HG02759 (cell line): ENCODE measurements around the gene AUP1.
"Not testable (repeated sequence)": the region's sequence is repeated elsewhere in the genome, so short reads cannot be mapped to it uniquely, and the experiment has no call there.

Experiments used
- ATAC-seq: cut with Tn5 transposase; IDR thresholded peaks from one replicate; pipeline ENCODE4 v1.9.1; 2021; ENCODE audit warnings: mild to moderate bottlenecking, moderate library complexity; ENCODE audit not compliant: unreplicated experiment

Gene AUP1

DNA sequence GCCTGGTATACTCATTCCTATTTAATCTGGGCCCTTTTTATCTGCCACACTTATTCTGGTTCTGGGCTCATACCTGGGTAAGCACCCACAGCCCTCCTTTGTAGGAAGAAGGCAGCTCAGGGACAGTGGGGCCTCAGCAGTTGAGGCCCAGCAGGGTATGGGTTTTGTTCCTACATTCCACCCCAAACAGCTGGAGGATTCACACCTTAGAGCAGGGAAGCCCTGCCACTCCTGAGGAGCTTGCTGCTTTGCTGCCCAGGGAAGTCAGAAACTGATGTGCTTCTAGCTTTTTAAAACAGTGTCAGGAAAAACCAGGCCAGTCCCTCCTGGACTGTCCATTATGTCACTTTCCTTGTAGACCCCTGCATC is 28.9 kb downstream of the AUP1 start:
- ATAC-seq, result no peak

GRCh38 chr2:74499940-74500577 is 29.4 kb downstream of the AUP1 start:
- no peak for ATAC-seq

GRCh38 chr2:74499267-74499939 is 30.1 kb downstream of the AUP1 start, which contains the start of gene LBX2:
TSS of gene LBX2 (minus strand) at chr2:74499603. CDS start at chr2:74499537, 66 bp downstream.
- no peak for ATAC-seq

GRCh38 chr2:74498500-74499266 is 30.8 kb downstream of the AUP1 start:
- no peak for ATAC-seq

GRCh38 chr2:74497777-74498499 is 31.6 kb downstream of the AUP1 start:
- no peak for ATAC-seq

- ATAC-seq, result no peak
These were observed 32.3 kb downstream of the AUP1 start for GRCh38 chr2:74496997-74497776.

DNA sequence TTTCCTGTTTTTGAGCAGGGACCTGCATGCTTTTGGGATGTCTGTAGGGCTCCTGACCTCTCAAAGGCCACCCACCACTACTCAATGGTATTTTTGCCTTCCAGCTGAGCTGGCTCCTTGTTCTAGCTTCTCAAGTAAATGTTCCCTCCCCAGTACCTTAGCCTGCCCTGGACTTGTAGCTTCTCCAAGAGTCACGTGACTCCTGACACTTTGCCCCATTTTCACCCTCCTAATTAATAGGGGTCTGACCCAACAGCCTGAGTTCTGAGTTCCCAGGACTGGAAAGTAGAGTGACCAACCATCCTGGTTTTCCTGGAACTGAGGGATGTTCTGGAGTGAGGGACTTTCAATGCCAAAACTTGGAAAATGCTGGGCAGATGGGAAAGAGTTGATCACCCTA is 34.1 kb downstream of the AUP1 start:
- ATAC-seq, result no peak

DNA sequence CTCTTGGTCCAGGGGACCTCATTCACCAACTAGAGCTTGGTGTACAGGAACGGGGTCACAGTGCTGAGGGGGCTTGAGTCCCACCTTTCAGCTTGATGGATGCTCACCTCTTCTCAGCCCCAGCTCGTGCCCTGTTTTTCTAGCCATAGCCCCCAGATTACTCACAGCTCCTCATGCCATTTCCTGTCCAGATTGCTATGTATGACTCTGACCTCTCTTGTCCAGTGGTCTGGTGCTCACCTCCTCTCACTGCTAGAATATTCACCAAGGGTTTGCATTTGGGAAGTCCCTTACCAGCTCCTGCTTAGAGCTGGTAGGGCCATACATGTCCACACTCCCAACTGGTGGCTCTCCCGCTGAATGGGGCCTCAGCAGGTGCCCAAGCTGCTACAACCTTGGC is 36.0 kb downstream of the AUP1 start:
- ATAC-seq, result no peak

- ATAC-seq, result no peak
These were observed 37.6 kb downstream of the AUP1 start for GRCh38 chr2:74491648-74492544.

GRCh38 chr2:74489906-74490305 is 39.6 kb downstream of the AUP1 start:
- ATAC-seq, result no peak

GRCh38 chr2:74488643-74489481 is 40.6 kb downstream of the AUP1 start:
- ATAC-seq, result no peak

- no peak for ATAC-seq
These were observed 43.4 kb downstream of the AUP1 start for GRCh38 chr2:74486141-74486540.

DNA sequence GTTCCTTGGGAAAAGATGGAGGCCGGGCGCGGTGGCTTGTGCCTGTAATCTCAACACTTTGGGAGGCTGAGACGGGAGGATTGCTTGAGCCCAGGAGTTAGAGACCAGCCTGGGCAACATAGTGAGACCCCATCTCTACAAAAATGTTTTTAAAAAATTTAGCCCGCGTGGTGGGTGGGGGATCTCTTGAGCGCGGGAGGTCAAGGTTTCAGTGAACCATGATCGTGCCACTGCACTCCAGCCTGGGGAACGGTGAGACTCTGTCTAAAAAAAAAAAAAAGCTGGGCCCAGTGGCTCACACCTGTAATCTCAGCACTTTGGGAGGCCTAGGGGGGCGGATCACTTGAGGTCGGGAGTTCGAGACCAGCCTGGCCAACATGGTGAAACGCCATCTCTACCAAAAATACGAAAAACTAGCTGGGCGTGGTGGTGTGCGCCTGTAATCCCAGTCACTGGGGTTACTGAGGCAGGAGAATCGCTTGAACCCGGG is 45.8 kb downstream of the AUP1 start:
- not testable (repeated sequence) for ATAC-seq

DNA sequence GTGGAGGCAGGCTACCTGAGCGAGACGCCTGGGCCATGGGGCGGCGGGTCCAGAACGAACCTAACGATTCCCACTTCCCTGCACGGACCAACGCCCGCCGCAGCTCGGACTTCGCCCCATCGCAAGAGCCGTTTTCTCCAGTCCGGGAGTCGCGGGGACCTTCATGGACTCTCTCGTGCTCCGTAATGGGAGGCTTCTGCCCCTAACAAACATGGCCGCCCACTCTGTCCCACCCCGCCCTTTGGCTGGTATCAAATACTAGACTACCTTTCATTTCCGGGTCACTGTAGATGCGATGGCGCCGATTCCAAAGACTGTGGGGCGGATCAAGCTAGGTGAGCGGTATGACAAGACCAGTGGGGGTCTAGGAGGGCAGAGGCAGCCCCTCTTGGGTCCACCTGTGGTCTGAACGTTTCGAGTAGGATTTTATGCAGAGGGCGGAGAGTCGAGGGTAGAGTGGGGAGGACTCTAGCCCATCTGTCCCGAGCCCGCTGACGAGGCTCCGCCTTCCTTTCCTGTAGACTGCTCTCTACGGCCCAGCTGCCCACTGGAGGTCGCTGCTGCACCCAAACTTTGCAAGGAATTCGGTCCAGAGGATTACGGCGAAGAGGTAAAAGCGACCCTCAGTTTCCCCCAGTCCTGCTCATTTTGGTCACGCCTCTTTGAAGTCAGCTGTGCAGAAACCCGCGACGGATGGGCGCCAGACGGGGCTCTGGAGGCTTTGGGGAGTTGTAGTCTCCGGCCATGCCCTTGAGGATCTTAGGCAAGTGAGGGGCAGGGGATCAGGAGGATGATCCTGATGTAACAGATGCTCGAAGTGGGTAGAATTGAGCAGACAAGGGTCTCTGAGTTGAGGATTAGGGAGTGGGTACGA is 46.5 kb downstream of the AUP1 start, which contains the start of the genes CCDC142 and TTC31:
Gene CCDC142, minus strand, starts transcription at position 198 of the 874 bp plus-strand sequence. Its CDS starts 161 bp downstream, at position 37.
Gene TTC31, plus strand, starts transcription at position 281 of the 874 bp plus-strand sequence. Its CDS starts 15 bp downstream, at position 296.
- peak; percentile 90 for ATAC-seq

GRCh38 chr2:74481961-74482800 is 47.3 kb downstream of the AUP1 start:
- ATAC-seq, result peak; percentile 49

GRCh38 chr2:74481431-74481830 is 48.1 kb downstream of the AUP1 start:
- ATAC-seq, result no peak
